ENCODE measurements around the gene PRKG1. TPM values are rescaled to one million over a fixed set of nuclear protein-coding genes. Genes with fewer than 3 reads are reported as not detected.

The PRKG1 gene
- total and polyA plus RNA-seq, 2 experiments from 2014 or later: 18.2 to 21.1 TPM

DNA sequence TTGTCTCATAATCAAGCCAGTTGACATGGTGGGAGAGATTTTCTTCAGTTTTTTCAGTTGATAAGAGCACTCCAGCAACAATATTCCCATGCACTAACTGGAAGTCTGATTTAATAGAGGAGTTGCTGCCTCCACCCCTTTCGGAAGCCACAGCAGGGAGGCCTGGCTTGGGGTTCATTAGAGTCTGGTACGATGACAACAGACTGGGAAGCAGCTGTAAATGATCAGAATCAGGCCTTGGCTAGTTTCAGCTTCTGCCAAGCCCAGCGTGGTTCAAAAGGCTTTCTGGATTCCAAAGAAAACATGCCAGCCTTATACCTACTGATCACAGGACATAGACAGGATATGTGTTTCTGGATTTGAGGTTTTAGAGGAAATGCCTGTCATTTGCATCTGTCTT, 351.1 kb downstream of the PRKG1 start:
- Histone ChIP-seq H2AFZ (no peak overlapping the region), H3K9me2 (ENCODE audit: insufficient read depth) (peaks cover 3% of the 10 kb centered on the region; the same call in 1 of the 2 replicates), H3K27ac (ENCODE audit: low read depth) (no peak overlapping the region), H3K4me2 (no peak overlapping the region), H3K36me3 (ENCODE audit: insufficient read depth) (no peaks in the 10 kb centered on the region), H4K20me1 (replicated peaks; ENCODE audit: insufficient read depth) (no peaks in the 10 kb centered on the region), H3K4me1 (ENCODE audit: insufficient read depth) (no peaks in the 10 kb centered on the region), H3F3A (replicated peaks; ENCODE audit: low read depth) (no peaks in the 10 kb centered on the region), H3K4me3 (no peak overlapping the region), H3K79me2 (replicated peaks; ENCODE audit: insufficient read depth) (no peaks in the 10 kb centered on the region), H3K27me3 (ENCODE audit: insufficient read depth) (no peaks in the 10 kb centered on the region)
- H3K27me3 Mint-ChIP-seq (ENCODE audit: insufficient read depth, low read depth, poor library complexity): peaks cover 1% of the 10 kb centered on the region
- H3K4me3 Mint-ChIP-seq: no peak overlapping the region
- no peaks in the 10 kb centered on the region for H3K9me3 Mint-ChIP-seq
- DNase-seq (ENCODE audit: low spot score) (no peak), ATAC-seq (0 out of 3 replicates have a peak, but pooled peaks have one; percentile 28)
- H3K36me3 Mint-ChIP-seq (ENCODE audit: low read depth): no peaks in the 10 kb centered on the region
- TF ChIP-seq, protein P1, sequence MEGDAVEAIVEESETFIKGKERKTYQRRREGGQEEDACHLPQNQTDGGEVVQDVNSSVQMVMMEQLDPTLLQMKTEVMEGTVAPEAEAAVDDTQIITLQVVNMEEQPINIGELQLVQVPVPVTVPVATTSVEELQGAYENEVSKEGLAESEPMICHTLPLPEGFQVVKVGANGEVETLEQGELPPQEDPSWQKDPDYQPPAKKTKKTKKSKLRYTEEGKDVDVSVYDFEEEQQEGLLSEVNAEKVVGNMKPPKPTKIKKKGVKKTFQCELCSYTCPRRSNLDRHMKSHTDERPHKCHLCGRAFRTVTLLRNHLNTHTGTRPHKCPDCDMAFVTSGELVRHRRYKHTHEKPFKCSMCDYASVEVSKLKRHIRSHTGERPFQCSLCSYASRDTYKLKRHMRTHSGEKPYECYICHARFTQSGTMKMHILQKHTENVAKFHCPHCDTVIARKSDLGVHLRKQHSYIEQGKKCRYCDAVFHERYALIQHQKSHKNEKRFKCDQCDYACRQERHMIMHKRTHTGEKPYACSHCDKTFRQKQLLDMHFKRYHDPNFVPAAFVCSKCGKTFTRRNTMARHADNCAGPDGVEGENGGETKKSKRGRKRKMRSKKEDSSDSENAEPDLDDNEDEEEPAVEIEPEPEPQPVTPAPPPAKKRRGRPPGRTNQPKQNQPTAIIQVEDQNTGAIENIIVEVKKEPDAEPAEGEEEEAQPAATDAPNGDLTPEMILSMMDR (conservative IDR thresholded peaks at IDR 0.05; ENCODE audit: low read depth in 2 of 2): no peak
- TF ChIP-seq, protein P2, sequence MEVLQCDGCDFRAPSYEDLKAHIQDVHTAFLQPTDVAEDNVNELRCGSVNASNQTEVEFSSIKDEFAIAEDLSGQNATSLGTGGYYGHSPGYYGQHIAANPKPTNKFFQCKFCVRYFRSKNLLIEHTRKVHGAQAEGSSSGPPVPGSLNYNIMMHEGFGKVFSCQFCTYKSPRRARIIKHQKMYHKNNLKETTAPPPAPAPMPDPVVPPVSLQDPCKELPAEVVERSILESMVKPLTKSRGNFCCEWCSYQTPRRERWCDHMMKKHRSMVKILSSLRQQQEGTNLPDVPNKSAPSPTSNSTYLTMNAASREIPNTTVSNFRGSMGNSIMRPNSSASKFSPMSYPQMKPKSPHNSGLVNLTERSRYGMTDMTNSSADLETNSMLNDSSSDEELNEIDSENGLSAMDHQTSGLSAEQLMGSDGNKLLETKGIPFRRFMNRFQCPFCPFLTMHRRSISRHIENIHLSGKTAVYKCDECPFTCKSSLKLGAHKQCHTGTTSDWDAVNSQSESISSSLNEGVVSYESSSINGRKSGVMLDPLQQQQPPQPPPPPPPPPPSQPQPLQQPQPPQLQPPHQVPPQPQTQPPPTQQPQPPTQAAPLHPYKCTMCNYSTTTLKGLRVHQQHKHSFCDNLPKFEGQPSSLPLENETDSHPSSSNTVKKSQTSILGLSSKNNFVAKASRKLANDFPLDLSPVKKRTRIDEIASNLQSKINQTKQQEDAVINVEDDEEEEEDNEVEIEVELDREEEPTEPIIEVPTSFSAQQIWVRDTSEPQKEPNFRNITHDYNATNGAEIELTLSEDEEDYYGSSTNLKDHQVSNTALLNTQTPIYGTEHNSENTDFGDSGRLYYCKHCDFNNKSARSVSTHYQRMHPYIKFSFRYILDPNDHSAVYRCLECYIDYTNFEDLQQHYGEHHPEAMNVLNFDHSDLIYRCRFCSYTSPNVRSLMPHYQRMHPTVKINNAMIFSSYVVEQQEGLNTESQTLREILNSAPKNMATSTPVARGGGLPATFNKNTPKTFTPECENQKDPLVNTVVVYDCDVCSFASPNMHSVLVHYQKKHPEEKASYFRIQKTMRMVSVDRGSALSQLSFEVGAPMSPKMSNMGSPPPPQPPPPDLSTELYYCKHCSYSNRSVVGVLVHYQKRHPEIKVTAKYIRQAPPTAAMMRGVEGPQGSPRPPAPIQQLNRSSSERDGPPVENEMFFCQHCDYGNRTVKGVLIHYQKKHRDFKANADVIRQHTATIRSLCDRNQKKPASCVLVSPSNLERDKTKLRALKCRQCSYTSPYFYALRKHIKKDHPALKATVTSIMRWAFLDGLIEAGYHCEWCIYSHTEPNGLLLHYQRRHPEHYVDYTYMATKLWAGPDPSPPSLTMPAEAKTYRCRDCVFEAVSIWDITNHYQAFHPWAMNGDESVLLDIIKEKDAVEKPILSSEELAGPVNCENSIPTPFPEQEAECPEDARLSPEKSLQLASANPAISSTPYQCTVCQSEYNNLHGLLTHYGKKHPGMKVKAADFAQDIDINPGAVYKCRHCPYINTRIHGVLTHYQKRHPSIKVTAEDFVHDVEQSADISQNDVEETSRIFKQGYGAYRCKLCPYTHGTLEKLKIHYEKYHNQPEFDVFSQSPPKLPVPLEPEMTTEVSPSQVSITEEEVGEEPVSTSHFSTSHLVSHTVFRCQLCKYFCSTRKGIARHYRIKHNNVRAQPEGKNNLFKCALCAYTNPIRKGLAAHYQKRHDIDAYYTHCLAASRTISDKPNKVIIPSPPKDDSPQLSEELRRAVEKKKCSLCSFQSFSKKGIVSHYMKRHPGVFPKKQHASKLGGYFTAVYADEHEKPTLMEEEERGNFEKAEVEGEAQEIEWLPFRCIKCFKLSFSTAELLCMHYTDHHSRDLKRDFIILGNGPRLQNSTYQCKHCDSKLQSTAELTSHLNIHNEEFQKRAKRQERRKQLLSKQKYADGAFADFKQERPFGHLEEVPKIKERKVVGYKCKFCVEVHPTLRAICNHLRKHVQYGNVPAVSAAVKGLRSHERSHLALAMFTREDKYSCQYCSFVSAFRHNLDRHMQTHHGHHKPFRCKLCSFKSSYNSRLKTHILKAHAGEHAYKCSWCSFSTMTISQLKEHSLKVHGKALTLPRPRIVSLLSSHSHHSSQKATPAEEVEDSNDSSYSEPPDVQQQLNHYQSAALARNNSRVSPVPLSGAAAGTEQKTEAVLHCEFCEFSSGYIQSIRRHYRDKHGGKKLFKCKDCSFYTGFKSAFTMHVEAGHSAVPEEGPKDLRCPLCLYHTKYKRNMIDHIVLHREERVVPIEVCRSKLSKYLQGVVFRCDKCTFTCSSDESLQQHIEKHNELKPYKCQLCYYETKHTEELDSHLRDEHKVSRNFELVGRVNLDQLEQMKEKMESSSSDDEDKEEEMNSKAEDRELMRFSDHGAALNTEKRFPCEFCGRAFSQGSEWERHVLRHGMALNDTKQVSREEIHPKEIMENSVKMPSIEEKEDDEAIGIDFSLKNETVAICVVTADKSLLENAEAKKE (CRISPR knock-in tag; IDR thresholded peaks at IDR 0.05): no peak
- TF ChIP-seq, protein P3, sequence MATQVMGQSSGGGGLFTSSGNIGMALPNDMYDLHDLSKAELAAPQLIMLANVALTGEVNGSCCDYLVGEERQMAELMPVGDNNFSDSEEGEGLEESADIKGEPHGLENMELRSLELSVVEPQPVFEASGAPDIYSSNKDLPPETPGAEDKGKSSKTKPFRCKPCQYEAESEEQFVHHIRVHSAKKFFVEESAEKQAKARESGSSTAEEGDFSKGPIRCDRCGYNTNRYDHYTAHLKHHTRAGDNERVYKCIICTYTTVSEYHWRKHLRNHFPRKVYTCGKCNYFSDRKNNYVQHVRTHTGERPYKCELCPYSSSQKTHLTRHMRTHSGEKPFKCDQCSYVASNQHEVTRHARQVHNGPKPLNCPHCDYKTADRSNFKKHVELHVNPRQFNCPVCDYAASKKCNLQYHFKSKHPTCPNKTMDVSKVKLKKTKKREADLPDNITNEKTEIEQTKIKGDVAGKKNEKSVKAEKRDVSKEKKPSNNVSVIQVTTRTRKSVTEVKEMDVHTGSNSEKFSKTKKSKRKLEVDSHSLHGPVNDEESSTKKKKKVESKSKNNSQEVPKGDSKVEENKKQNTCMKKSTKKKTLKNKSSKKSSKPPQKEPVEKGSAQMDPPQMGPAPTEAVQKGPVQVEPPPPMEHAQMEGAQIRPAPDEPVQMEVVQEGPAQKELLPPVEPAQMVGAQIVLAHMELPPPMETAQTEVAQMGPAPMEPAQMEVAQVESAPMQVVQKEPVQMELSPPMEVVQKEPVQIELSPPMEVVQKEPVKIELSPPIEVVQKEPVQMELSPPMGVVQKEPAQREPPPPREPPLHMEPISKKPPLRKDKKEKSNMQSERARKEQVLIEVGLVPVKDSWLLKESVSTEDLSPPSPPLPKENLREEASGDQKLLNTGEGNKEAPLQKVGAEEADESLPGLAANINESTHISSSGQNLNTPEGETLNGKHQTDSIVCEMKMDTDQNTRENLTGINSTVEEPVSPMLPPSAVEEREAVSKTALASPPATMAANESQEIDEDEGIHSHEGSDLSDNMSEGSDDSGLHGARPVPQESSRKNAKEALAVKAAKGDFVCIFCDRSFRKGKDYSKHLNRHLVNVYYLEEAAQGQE (IDR thresholded peaks at IDR 0.05; ENCODE audit: unreplicated experiment): no peak
- no peak for TF ChIP-seq POLR2AphosphoS5 (IDR thresholded peaks at IDR 0.05; ENCODE audit: low read depth)
- H3K27ac Mint-ChIP-seq: no peak overlapping the region
- H3K4me1 Mint-ChIP-seq: peaks cover 13% of the 10 kb centered on the region; the same call in 2 of the 3 replicates

All from GM23338 (cell line).